Erythroblast (primary cell): ENCODE measurements around the gene BMPR2.

Source experiments
- GATA1 ChIP-seq: IDR thresholded peaks from 2 replicates; pipeline ENCODE4 v1.6.1; 2011; ENCODE audit warnings: low read depth, mild to moderate bottlenecking, control low read depth, low read length, moderate library complexity
- POLR2A ChIP-seq: IDR thresholded peaks from 2 replicates; pipeline ENCODE4 v1.6.1; 2011; ENCODE audit warnings: mild to moderate bottlenecking, low read length

DNA sequence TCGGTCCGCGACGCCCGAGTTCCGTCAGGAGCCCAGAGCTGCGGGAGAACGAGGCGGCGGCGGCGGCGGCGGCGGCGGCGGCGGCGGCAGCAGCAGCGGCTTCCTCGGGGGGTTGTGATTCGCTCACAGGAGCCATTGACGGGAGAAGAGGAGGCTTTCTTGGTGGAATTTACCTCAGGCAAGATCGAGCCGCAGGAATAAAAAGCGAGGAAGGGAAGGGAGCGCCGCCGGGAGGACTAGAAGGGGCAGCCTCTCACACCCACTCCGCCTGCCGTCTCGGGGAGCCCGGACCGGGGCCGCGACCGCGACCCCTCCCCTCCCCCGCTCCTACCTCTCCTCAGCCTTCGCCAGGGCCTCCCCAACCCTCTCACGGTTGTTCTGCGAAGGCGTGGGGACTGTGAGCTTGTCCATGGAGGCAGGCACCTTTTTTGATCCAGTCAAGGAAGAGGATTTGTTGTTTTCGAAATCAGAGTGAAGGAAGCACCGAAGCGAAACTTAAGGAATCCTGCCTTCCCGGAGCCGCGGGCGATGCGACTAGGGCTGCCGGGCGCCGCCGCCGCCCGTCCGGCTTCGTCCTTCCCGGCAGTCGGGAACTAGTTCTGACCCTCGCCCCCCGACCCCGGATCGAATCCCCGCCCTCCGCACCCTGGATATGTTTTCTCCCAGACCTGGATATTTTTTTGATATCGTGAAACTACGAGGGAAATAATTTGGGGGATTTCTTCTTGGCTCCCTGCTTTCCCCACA lies 506 bp downstream of the BMPR2 start:
- TF ChIP-seq POLR2A (no peak), GATA1 (no peak)
